Thoracic aorta (tissue), 2 donors: Measurements from ENCODE around the gene RELN. TPM values are rescaled to one million over a fixed set of nuclear protein-coding genes. Genes with fewer than 3 reads are reported as not detected.
A peak's percentile ranks its signal among the peaks of the same experiment; 100 is the strongest.

ENCODE experiments used
- ATAC-seq: fragments of 150-250 bp; one replicate; pipeline ENCODE4 v1.8.0; 2017; ENCODE audit warnings: low read depth; ENCODE audit not compliant: insufficient number of reproducible peaks, low FRiP score
- DNase-seq: peaks from one replicate; pipeline ENCODE4 v3.0.0-alpha.2; 2020; ENCODE audit warnings: low spot score
- H3K27ac ChIP-seq, 2 donors: fragments of 200-600 bp; sonication (generic); 1 replicate in 1 of 2; 2 replicates in 1 of 2; pipeline ENCODE4 v1.5.1; 2016; ENCODE audit warnings: mild to moderate bottlenecking in 2 of 2, moderate library complexity in 2 of 2
- H3K27me3 ChIP-seq: fragments of 200-600 bp; sonication (generic); replicated peaks from 2 replicates; pipeline ENCODE4 v1.6.0; 2016; ENCODE audit warnings: mild to moderate bottlenecking; ENCODE audit not compliant: insufficient read depth
- H3K36me3 ChIP-seq: fragments of 200-600 bp; sonication (generic); one replicate; pipeline ENCODE4 v1.5.1; 2016
- H3K4me1 ChIP-seq, 2 donors: fragments of 200-600 bp; sonication (generic); 1 replicate in 1 of 2; 2 replicates in 1 of 2; pipeline versions ENCODE4 v1.5.1 to v1.6.0; 2016; ENCODE audit warnings: low read depth in 2 of 2, mild to moderate bottlenecking in 1 of 2; ENCODE audit not compliant: control insufficient read depth in 1 of 2
- H3K4me3 ChIP-seq: fragments of 200-600 bp; sonication (generic); 2 replicates; pipeline ENCODE4 v1.5.1; 2016; ENCODE audit warnings: mild to moderate bottlenecking
- H3K9me3 ChIP-seq: fragments of 200-600 bp; sonication (generic); 2 replicates; pipeline ENCODE4 v1.5.1; 2016
- total RNA-seq, 2 donors: library from RNA; depleted of rRNA; stranded (reverse); fragments of >200 nt; gene quantifications; one replicate each; pipeline versions ENCODE4 v1.1.0 to v1.2.3, GENCODE V29; 2016
- TF ChIP-seq, protein P1 (sequence below): fragments of 200-600 bp; sonication (generic); IDR thresholded peaks from one replicate; pipeline ENCODE4 v1.5.1; 2019; ENCODE audit warnings: antibody characterized with exemption

The RELN gene
- total RNA-seq, 2 donors from 2014 or later: 0.49 to 5.1 TPM

- Histone ChIP-seq H3K4me3 (no peak overlapping the region), H3K36me3 (no peaks in the 10 kb centered on the region), H3K27me3 (no peaks in the 10 kb centered on the region), H3K27ac (no peak overlapping the region), H3K4me1 (peaks cover 0 to 13% of the 10 kb centered on the region in 2 donors), H3K9me3 (no peaks in the 10 kb centered on the region)
- ATAC-seq: no peak
- DNase-seq: no peak
- TF ChIP-seq, protein P1, sequence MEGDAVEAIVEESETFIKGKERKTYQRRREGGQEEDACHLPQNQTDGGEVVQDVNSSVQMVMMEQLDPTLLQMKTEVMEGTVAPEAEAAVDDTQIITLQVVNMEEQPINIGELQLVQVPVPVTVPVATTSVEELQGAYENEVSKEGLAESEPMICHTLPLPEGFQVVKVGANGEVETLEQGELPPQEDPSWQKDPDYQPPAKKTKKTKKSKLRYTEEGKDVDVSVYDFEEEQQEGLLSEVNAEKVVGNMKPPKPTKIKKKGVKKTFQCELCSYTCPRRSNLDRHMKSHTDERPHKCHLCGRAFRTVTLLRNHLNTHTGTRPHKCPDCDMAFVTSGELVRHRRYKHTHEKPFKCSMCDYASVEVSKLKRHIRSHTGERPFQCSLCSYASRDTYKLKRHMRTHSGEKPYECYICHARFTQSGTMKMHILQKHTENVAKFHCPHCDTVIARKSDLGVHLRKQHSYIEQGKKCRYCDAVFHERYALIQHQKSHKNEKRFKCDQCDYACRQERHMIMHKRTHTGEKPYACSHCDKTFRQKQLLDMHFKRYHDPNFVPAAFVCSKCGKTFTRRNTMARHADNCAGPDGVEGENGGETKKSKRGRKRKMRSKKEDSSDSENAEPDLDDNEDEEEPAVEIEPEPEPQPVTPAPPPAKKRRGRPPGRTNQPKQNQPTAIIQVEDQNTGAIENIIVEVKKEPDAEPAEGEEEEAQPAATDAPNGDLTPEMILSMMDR: no peak
These were observed 412.8 kb downstream of the RELN start for GRCh38 chr7:103576641-103577040.

GRCh38 chr7:103574576-103574975 is 414.9 kb downstream of the RELN start:
- Histone ChIP-seq H3K27me3 (no peaks in the 10 kb centered on the region), H3K4me1 (peaks cover 0 to 13% of the 10 kb centered on the region in 2 donors), H3K27ac (no peak overlapping the region), H3K36me3 (no peaks in the 10 kb centered on the region), H3K4me3 (no peak overlapping the region), H3K9me3 (no peaks in the 10 kb centered on the region)
- no peak for ATAC-seq
- TF ChIP-seq, protein P1: no peak
- DNase-seq: no peak

DNA sequence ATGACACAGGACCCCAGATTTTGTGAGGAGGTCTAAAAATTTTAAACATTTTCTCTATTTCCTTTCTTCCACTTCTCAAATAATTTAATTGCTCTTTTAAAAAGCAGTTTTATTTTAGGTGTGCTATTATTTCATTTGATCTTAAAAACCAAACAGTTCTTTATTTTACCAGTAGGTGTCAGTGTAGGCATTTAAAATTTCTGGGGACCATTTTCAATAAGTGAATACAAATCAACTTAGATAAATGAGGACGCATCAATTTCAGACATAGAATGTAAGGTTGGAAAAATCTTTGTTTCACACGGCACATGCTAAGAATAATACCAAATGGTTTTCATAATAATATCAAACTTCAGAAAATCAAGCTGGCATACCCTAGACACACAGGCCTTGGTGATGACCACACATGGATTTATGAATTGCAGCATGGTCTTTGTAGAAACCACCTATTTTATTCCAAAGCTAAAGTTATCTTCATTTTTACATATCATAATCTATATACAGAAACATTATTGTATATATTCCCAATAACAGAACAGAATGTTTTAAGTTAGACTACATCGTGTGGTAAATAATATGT is 415.9 kb downstream of the RELN start:
- Histone ChIP-seq H3K4me1 (peaks cover 0 to 13% of the 10 kb centered on the region in 2 donors), H3K36me3 (no peaks in the 10 kb centered on the region), H3K27me3 (no peaks in the 10 kb centered on the region), H3K9me3 (no peaks in the 10 kb centered on the region), H3K27ac (no peak overlapping the region), H3K4me3 (no peak overlapping the region)
- ATAC-seq (no peak), DNase-seq (no peak)
- TF ChIP-seq, protein P1: peak; percentile 59

DNA sequence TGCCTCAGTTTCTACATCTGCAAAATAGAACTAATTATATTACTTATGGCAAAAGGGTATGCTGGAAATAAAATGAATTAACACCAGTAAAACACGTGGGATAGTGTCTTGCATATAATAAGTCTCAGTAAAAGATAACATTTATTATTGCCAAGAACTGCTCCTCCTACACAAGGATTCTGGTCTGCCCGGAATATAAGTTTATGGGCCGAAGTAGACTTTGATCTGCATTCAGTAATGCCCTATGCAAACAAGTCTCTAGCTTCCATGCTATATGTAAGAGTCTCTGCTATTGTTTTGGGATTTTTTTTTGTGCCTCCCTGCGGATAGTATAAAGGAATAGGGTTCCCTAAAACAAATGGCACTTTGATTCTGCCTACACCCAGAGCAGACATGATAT is 417.9 kb downstream of the RELN start:
- ATAC-seq (no peak), DNase-seq (no peak)
- Histone ChIP-seq H3K4me3 (no peak overlapping the region), H3K36me3 (no peaks in the 10 kb centered on the region), H3K4me1 (peaks cover 0 to 8% of the 10 kb centered on the region in 2 donors), H3K9me3 (no peaks in the 10 kb centered on the region), H3K27ac (no peak overlapping the region), H3K27me3 (no peaks in the 10 kb centered on the region)
- TF ChIP-seq, protein P1: no peak

- TF ChIP-seq, protein P1: no peak
- Histone ChIP-seq H3K27ac (no peak overlapping the region), H3K27me3 (no peaks in the 10 kb centered on the region), H3K4me1 (peaks cover 0 to under 1% of the 10 kb centered on the region in 2 donors), H3K4me3 (no peak overlapping the region), H3K9me3 (no peaks in the 10 kb centered on the region), H3K36me3 (no peaks in the 10 kb centered on the region)
- no peak for DNase-seq
- no peak for ATAC-seq
These were observed 419.7 kb downstream of the RELN start for GRCh38 chr7:103569621-103570305.
